ENCODE measurements around the gene TMA7.
A peak's percentile ranks its signal among the peaks of the same experiment; 100 is the strongest.
"Not testable (repeated sequence)": the region's sequence is repeated elsewhere in the genome, so short reads cannot be mapped to it uniquely, and the experiment has no call there.

TMA7 gene

GRCh38 chr3:48439820-48440589 is at the start of gene TMA7, which contains the start of gene CCDC51:
Gene TMA7 (plus strand): TSS chr3:48440257. CDS start chr3:48440297, 40 bp downstream.
Gene CCDC51 (minus strand): TSS chr3:48440119. CDS start chr3:48435128, 4,991 bp downstream.
- peak; percentile 86 for DNase-seq (ENCODE audit: low read depth)

- DNase-seq (ENCODE audit: low read depth), result no peak
Observed at GRCh38 chr3:48394391-48394790, 45.7 kb upstream of the TMA7 start.

DNA sequence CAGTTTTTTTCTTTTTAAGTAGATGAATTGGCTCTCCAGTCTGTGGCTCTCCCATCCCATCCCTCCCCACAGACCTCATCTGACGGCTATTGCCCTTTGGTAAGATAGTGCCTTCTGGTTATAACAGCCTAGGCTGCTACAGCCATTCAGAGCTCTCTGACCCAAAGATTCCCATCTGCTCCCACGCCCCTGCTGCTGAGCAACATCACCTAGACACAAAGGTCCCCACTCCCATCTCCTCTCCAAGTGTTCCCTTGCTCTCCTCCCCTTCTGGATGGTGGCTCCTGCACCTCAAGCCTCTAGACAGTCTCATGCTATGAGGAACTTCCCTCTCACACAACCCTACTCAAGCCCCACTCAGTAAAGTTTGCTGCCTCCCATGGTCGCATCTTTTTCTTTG is 44.3 kb upstream of the TMA7 start:
- DNase-seq (ENCODE audit: low read depth), result no peak

- no peak for DNase-seq (ENCODE audit: low read depth)
Observed at GRCh38 chr3:48397767-48398681, 42.0 kb upstream of the TMA7 start.

GRCh38 chr3:48398701-48399386 is 41.2 kb upstream of the TMA7 start:
- DNase-seq (ENCODE audit: low read depth), result no peak

DNA sequence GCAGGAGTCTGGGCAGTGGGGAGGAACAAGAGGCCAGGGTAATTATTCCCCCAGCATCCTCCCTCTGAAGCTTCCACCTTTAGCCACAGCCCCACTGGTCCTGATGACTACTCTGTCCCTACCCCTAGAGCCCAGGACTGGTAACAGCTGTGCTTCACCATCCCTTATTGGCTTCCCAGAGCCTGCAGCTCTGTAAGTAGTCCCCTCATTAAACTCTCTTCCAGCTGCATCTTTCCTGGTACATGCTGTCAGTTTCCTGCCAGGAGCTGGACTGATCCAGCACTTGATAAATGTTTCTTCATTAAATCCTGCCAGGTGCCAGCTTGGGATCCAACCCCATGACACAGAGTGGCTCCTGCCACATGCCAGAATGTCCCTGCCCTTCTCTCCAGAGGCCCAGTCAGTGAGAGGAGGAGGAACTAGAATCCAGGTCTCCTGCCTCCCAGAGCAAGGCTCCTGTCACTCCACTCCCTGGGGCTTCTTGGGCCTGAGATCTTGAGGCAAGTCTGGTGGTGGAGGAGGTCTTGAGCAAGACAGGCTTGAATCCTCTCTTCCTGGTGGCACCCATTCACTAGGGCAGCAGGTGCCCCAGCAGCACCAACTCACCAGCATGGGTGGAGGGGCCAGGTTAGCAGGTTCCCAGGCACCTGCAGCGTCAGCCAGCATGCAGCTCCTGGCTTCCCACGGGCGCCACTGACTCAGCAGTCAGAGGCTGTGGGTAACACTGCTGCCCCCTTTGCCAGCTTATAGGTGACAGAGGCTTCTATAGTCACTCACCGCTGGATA is 40.5 kb upstream of the TMA7 start:
- DNase-seq (ENCODE audit: low read depth), result no peak

GRCh38 chr3:48400824-48401433 is 39.1 kb upstream of the TMA7 start:
- DNase-seq (ENCODE audit: low read depth), result no peak

DNA sequence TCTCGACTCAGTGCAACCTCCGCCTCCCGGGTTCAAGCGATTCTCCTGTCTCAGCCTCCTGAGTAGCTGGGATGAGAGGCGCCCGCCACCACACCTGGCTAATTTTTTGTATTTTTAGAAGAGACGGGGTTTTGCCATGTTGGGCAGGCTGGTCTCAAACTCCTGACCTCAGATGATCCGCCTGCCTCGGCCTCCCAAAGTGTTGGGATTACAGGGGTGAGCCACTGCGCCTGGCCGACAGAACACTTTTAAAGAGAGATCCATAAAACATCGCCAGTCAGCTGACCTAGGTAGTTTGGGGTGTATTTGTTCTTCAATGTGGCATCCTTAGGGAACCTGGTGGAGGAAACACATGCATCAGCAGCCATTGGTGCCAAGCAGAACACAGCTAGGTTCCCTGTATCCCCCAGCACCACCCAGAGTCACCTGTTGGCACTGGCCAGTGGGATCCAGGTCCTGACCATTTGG is 38.6 kb upstream of the TMA7 start:
- not testable (repeated sequence) for DNase-seq (ENCODE audit: low read depth)

DNA sequence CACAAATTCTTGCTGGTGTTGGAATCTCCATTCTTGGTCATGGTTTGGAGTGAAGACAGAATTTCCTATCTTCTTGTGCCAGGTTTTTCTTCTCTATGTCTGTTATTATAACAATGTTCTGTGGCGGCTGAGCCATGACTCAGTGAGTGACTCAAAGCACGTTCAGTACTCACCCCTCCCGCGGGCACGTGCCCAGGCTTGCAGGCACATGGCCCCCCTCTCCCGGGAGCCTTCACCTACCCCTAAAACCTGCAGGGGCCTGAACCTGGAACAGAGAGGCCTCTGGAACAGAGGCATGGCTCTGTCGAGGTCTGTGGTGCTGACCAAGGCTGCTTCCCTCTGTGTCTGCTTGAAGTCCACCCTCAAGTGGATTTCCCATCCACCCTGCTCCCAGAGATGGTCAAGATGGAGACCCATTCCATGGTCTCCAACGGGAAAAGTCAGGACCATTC is 37.8 kb upstream of the TMA7 start:
- peak; percentile 77 for DNase-seq (ENCODE audit: low read depth)

DNA sequence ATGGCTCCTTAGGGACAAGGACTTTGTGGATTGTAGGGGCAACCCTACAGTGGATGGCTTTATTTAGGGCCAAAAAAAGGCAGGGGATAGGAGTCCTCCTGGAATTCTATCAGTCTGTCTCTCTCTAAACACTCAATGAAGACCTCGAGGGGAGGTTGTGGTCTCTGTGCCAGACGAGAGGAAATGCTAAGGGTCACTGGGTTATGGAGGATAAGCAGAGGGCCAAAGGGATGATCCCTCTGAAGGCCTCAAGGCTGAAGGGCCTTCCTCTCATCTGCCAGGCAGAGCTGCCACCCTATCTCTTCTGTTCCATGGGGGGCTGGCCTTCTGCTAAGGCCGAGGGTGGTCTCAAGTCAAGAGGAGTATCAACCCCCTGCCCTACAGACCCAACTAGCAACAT is 37.1 kb upstream of the TMA7 start:
- no peak for DNase-seq (ENCODE audit: low read depth)

DNA sequence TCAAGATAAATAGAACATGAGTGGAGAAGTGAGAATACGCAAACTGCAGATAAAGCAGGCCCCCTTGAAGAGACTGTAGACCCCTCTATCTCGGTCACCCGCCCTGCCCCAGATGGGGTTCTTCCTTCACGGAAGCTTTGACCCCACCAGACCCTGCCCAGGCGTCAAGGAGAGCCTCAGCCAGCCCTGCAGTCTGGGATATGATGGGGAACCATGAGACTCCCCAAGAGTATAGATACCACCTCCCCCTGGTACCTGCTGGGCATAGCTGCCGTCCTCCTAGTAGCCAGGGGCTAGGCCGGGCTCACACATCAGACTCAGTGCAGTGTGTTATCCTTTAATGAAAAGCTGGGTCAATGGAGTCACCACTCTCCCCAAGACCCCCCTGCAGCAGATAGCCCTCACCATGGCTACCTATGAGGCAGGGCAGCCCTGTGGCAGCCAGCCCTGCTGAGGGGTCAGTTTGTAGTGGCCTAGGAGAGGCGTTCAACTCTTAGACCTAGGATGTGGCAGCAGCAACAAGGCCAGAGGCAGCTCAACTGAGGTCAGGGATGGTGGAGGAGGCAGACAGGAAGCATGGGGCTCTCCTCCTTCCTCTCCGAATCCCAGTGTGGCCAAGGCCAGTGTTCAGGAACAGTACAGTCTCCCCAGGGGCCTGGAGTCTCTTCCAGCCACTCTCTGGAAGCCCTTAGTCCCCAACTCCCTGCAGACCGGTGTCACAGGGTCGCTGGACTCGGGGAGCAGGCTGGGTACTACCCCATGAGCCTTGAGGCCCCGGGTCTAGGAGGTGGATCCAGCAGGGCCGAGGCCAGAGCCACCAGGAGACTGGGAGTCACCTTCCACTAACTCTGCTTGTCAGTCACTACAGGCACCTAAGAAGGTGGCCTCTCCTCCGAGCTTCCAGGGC is 36.3 kb upstream of the TMA7 start:
- DNase-seq (ENCODE audit: low read depth), result no peak

DNA sequence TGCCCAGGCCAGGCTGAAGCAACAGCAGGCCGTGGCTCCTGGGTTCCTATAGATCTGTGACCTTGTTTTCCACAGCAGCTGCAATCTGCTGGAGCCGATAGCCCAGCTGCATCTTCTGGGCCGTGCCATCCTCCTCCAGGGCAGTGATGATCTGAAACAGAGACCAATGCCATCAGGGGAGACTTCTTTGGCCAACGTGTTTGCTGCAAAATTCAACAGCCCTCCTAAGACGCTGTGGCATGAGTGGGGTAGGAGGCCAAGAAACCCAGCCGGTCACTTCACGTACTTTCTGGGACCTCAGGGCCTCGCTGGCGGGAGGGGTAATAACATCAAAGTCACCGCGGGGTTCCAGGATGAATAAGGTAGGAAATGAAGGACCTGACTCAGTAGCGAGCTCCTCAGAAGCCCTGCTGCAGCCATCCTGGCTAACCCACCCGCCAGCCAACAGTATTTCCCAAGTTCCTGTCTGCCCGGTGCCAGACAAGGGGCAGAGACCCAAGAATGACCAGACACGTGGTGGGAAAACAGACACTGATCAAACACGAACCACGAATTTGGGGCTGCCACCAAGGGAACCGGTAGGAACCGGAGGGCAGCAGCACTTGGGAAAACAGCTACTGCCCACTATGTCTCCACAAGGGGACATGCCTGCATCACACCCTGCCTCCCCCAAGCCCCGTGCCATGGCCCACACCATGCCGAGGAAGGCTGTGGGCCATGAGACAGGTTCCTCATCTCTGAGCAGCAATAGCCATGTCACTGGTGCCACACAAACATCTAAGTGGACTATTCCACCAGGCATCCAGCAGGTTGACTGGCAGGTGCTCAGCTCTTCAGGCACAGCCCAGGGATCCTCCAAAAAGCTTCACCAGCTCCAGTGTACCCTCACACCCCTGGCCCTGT is 35.4 kb upstream of the TMA7 start:
- no peak for DNase-seq (ENCODE audit: low read depth)

DNA sequence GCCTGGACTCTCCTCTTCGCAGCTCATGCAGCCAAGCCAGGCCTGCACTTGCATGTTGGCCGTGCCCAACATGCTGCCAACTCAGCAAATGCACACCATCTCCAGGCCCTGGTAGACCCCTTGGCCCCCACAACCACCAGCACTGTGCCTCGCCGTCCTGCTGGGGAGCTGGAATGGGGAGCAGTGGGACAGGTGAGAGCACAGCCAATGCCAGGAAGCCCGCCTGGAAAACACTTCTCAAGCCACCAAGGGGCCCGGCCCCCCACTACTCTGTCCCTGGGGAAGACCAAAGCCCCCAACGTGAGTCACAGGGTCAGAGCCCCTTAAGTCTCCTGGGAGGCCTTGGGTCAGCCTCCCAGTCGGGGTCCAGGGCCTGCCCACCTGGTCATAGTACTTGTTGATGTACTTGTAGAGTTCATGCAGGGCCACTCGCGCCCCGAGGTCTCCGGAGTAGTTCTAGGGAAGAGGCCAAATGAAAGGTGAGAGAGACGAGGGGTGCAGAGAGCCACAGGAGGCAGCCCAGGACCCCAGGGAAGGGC is 34.6 kb upstream of the TMA7 start:
- DNase-seq (ENCODE audit: low read depth), result no peak

DNA sequence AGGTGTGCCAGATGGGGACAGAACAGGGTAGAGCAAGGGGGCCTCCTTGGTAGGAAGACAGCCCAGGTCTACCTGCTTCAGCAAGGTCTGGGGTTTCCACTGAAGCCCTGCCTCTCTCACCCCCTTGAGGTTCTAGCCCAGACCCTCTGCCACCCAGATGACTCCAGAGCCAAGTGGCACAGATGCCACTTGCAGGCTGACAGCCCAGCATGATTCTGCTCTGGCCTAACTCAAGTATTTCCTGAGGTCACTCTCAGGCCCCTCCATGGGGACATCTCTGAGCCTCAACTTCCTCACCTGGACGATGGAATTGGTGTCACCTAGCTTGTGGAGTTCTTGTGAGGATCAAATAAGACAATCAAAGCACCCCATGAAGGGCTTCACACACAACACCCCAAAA is 34.1 kb upstream of the TMA7 start:
- no peak for DNase-seq (ENCODE audit: low read depth)

DNA sequence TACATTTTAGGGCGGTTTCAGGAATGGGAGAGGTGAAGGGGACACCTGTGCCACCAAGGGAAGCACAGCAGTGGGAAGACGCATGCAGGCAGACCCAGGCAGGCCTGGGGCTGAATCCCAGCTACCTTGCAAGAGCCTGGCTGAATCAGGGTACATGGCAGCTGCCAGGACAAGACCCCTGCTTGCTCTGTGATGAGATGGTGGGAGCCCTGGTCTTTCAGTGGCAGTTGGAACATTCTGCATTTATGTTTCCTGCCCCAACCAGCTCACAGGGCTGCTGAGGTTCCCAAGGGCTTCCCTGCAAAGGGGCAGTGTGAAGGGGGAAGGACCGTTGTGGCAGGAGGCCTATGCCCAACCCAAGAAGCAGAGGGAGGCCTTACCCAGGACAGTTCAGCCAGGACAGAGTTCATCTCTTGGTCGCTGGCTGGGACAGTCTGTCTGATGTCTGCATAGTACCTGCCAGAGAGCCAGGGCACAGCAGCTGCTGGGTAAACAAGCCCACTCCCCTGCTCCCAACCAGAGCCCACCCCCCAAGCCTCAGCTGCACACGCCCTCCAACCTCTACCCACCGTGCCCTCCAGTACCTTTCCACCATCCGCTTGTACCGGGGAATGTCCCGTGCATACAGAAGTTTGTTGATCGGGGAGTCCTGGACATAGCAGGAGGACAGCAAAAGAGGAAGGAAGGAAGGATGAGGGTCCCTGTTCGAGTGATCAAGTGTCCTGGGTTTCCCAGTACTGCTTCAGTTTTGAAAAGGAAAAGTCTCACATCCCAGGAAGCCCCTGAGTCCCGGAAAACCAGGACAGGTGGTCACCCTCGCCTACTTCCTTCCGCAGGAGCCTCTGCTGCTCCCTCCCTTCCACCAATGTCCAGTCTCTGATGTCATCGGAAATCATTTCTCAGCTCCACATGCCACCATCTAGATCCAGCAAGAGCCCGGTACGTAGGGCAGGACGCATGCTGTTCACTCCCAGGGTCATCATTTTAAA is 33.3 kb upstream of the TMA7 start:
- DNase-seq (ENCODE audit: low read depth), result no peak

GRCh38 chr3:48407542-48408099 is 32.4 kb upstream of the TMA7 start:
- DNase-seq (ENCODE audit: low read depth), result no peak

DNA sequence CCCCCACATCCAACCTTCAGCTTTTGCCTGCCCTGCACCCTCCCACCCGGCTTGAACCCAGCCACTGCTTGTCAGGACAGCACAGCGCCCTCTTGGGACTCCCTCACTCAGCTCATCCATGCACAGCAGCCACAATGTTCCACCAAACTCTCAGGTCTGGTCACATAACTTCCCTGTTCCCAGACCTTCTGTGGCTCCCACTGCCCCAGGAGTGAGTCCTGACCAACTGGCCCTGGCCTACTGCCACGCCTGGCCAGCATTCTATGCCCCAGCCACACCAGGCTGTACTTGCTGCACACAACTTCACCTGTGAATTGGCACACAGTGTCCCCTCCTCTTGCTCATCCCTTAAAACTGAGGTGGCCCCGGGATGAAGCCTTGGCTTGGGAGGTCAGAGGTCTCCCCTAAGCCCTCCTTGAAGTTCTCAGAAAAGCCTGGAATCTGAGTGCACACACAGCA is 31.2 kb upstream of the TMA7 start:
- DNase-seq (ENCODE audit: low read depth), result no peak
